Measurements from ENCODE around the gene PAX9. TPM values are rescaled to one million over a fixed set of nuclear protein-coding genes. Genes with fewer than 3 reads are reported as not detected.

PAX9 gene
- total RNA-seq, result not detected

GRCh38 chr14:36661506-36662257 is at the start of gene PAX9:
TSS of gene PAX9 (plus strand) at chr14:36661860. CDS start at chr14:36662090, 230 bp downstream.
- H3K9me3 ChIP-seq, result no peaks in the 10 kb centered on the region
- peaks cover 76 to 90% of the 10 kb centered on the region in 2 donors for H3K27me3 ChIP-seq
- peaks cover 0 to 67% of the 10 kb centered on the region in 2 donors for H3K4me1 ChIP-seq
- DNase-seq (ENCODE audit: low spot score), result no peak
- H3K4me3 ChIP-seq, result peak within 1 kb of the TSS in 1 of 2 donors; percentile 39
- TF ChIP-seq CTCF (IDR thresholded peaks at IDR 0.05), result no peak
- no peak within 1 kb of the TSS for H3K27ac ChIP-seq
- H3K36me3 ChIP-seq, result no peaks in the 10 kb centered on the region

GRCh38 chr14:36617824-36618223 is 43.8 kb upstream of the PAX9 start:
- no peaks in the 10 kb centered on the region for H3K27me3 ChIP-seq
- no peak for DNase-seq (ENCODE audit: low spot score)
- no peak overlapping the region for H3K4me3 ChIP-seq
- no peak overlapping the region for H3K27ac ChIP-seq
- H3K4me1 ChIP-seq, result no peaks in the 10 kb centered on the region
- H3K9me3 ChIP-seq, result peaks cover 0 to 8% of the 10 kb centered on the region in 2 donors
- H3K36me3 ChIP-seq, result no peaks in the 10 kb centered on the region
- no peak for TF ChIP-seq CTCF (IDR thresholded peaks at IDR 0.05)

- peaks cover 0 to 8% of the 10 kb centered on the region in 2 donors for H3K9me3 ChIP-seq
- DNase-seq (ENCODE audit: low spot score), result no peak
- no peak overlapping the region for H3K27ac ChIP-seq
- no peak for TF ChIP-seq CTCF (IDR thresholded peaks at IDR 0.05)
- H3K27me3 ChIP-seq, result no peaks in the 10 kb centered on the region
- no peak overlapping the region for H3K4me3 ChIP-seq
- no peaks in the 10 kb centered on the region for H3K36me3 ChIP-seq
- no peaks in the 10 kb centered on the region for H3K4me1 ChIP-seq
Measured at GRCh38 chr14:36618641-36619040, 43.0 kb upstream of the PAX9 start.

- Histone ChIP-seq H3K4me1 (no peaks in the 10 kb centered on the region), H3K9me3 (peaks cover 0 to 8% of the 10 kb centered on the region in 2 donors), H3K4me3 (no peak overlapping the region), H3K27me3 (no peaks in the 10 kb centered on the region), H3K36me3 (no peaks in the 10 kb centered on the region), H3K27ac (no peak overlapping the region)
- no peak for TF ChIP-seq CTCF (IDR thresholded peaks at IDR 0.05)
- no peak for DNase-seq (ENCODE audit: low spot score)
Measured at GRCh38 chr14:36619131-36619530, 42.5 kb upstream of the PAX9 start.

- H3K4me1 ChIP-seq, result no peaks in the 10 kb centered on the region
- no peaks in the 10 kb centered on the region for H3K36me3 ChIP-seq
- DNase-seq (ENCODE audit: low spot score), result no peak
- peaks cover 0 to 8% of the 10 kb centered on the region in 2 donors for H3K9me3 ChIP-seq
- TF ChIP-seq CTCF (IDR thresholded peaks at IDR 0.05), result no peak
- no peaks in the 10 kb centered on the region for H3K27me3 ChIP-seq
- no peak overlapping the region for H3K4me3 ChIP-seq
- no peak overlapping the region for H3K27ac ChIP-seq
Measured at GRCh38 chr14:36619853-36620252, 41.8 kb upstream of the PAX9 start.

GRCh38 chr14:36625014-36625413 is 36.6 kb upstream of the PAX9 start:
- no peak overlapping the region for H3K27ac ChIP-seq
- no peaks in the 10 kb centered on the region for H3K36me3 ChIP-seq
- no peaks in the 10 kb centered on the region for H3K27me3 ChIP-seq
- no peak for DNase-seq (ENCODE audit: low spot score)
- H3K9me3 ChIP-seq, result peaks cover 0 to 8% of the 10 kb centered on the region in 2 donors
- TF ChIP-seq CTCF (IDR thresholded peaks at IDR 0.05), result no peak
- H3K4me3 ChIP-seq, result no peak overlapping the region
- no peaks in the 10 kb centered on the region for H3K4me1 ChIP-seq
